KG1 (cell line): ENCODE results near the gene PKP1.

Source experiments
- DNase-seq: peaks from one replicate; lab custom pipeline; 2025; lab: John Stamatoyannopoulos, UW

PKP1 gene

DNA sequence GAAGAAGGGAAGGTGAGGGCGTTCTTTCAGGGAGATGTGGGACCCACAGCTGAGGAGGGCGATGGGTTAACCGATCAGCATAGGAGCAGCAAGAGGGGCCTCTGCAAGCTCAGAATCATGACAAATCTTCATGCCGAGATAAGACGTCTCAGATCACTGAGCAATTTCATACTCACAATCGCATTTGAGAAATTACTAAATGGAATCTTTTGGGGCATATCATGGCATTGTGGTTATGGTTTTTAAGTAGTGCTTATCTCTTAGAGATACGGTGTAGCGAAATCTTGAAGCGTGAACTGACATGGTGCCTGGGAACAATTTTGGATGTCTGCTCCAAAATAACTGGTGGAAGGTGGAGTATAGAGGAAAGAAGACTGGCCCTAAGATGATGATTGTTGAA is 88.0 kb downstream of the PKP1 start:
- DNase-seq, result no peak

DNA sequence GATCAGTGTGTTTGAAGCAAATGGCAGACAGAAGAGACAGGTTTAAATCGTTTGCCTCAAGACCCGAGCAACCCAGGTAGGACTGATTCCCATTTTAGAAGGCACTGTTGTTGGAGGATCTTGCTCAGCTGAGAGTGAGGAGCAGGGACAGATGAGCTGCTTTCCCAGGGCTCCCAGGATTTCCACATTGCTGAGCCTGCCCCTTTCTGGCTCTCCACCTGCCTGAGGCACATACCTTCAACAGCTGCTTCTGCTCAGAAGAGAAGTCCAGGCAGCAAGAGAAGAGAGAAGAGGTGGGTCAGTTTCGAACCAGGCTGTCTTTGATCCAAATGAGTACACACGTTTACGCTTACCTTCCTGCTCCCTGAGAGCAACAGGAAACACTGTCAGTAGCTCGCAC is 88.5 kb downstream of the PKP1 start:
- no peak for DNase-seq

DNA sequence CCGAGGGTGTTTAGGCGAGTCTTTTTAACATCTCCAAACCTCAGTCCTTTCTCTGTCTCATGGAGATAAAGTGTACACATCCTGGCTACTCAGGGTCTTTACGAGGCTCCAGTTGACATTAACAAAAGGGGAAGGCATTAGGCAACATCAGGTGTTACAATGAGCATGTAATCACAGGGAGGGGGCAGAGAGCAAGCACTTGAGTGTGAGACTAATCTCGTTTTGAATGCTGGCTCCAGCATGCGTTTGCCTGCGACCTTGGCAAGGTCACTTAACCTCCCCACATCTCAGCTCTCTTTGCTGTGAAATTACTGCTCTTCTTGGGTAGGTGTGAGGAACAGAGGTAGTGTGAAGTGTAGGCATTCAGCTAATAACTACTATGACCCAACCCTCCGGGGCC is 91.1 kb downstream of the PKP1 start:
- DNase-seq, result no peak

DNA sequence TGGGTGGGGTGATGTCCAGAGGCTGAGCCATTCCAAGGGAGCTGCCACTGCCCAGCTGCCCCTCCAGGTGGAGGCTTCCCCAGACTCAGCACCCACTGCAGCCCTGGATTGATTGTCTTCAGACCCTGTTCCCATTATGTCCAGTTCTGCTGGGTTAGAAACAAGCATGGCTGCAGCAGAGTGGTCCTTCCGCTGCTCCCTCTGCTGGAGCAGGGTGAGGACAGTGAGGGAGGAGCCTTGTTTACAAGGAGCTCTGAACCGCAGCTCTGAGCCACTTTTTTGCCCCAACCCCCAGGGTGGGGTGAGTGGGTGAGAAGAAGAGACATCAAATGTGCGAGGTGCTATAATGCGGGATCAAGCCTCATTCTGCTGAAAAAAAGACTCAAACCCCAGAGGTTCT is 91.9 kb downstream of the PKP1 start:
- DNase-seq, result no peak

GRCh38 chr1:201376107-201376463 is 92.8 kb downstream of the PKP1 start:
- DNase-seq, result no peak

GRCh38 chr1:201376464-201377374 is 93.4 kb downstream of the PKP1 start:
- DNase-seq, result no peak

DNA sequence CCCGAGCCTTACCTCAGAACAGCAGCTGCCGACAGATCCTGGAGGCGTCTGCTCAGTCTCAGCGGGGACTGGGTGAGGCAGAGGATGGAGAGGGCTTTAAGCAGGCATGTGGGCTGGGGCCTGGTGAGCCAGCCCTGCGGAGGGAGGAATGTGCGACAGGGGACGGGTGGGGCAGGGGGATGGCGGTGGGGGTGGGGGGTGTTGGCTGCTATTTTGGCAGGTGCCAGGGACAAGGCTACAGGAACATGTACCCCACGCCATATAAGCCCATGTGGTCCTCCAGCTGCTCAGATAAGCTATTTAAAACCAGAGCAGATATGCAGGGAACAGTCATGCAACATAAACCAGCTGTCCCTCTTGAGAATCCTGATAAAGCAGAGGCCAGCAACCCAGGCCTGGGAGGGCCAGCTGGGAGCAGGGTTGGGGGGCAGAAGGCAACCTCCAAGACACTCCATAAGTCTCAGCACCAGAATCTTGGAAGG is 94.3 kb downstream of the PKP1 start, which contains the start of gene TNNT2:
TNNT2 (minus strand) TSS at position 70 of the 482 bp plus-strand sequence. CDS start 4,426 bp downstream, outside the sequence.
- no peak for DNase-seq

DNA sequence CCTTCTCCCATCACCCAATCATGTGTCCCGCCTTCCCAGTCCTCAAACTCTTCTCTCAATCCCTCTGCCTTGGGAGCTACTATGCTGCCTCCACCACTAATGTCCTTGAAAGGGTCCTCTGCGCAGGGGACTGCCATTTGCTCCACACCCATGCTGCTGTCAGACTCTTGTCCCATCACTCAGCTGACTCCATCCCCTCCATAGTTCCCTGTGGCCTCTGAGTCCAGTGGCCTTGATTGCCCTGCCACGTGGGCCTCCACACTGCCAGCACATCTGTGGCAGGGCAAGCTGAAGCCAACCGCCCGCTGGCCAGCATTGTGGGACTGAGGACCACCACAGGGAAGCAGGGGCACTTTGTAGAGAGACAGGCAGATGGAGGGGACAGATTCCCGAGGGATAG is 95.5 kb downstream of the PKP1 start:
- DNase-seq, result no peak

GRCh38 chr1:201379733-201380242 is 96.5 kb downstream of the PKP1 start:
- no peak for DNase-seq

GRCh38 chr1:201381130-201381529 is 97.8 kb downstream of the PKP1 start:
- DNase-seq, result no peak
